ENCODE measurements around the gene TTC31. TPM values are rescaled to one million over a fixed set of nuclear protein-coding genes. Genes with fewer than 3 reads are reported as not detected.

The TTC31 gene
- total RNA-seq, 4 donors from 2014 or later: 16.5 to 27.2 (median 19.5) TPM

DNA sequence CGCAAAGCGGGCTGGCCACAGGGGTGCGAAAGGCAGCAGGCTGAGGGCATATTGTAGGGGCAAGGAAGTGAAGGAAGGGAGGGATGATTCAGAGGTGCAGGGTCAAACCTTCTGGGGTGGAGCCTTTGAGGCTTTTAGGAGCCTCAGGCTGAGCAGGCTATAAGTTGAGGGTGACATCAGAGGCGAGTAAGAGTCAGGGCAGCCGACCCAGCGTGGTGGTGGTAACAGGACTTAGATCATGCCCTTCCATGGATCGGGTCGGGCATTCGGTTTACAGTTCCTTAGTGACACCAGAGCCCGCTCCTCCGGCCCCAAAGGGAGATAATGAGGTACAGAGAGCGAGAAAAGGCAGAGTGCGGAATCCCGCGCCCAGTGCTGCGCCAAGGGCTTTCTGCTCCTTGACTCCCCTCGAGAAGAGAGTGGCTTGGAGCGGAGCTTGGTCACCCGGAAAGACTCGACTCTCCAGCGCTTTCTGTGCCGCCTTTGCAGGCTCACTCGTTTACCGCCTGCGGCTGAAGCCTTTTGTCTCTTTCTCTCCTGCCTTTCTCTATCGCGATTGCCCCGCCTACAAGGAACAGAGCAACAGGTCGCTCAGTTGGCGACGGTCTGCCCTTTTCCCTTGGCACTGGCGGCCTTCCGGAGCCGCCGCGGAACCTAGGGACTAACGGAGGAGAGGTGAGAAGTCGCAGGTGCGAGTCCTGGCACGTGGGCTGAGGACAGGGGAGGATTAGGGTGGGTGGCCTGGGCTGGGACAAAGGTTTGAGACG, 15.8 kb downstream of the TTC31 start:
- Histone ChIP-seq H3K36me3 (peaks cover 0 to 13% of the 10 kb centered on the region in 2 donors), H3K27ac (no peak overlapping the region), H3K4me3 (peak overlapping the region in 1 of 2 donors; percentile 40), H3K9me3 (no peaks in the 10 kb centered on the region), H3K27me3 (peaks cover 72% of the 10 kb centered on the region), H3K4me1 (peaks cover 0 to 47% (median 24%) of the 10 kb centered on the region in 3 donors)
- WGBS, 2 donors (ENCODE audit: low coverage in 1 of 2): 4 to 7% methylated on average over 4 to 8 of the region's 41 CpGs
- TF ChIP-seq, protein P1, sequence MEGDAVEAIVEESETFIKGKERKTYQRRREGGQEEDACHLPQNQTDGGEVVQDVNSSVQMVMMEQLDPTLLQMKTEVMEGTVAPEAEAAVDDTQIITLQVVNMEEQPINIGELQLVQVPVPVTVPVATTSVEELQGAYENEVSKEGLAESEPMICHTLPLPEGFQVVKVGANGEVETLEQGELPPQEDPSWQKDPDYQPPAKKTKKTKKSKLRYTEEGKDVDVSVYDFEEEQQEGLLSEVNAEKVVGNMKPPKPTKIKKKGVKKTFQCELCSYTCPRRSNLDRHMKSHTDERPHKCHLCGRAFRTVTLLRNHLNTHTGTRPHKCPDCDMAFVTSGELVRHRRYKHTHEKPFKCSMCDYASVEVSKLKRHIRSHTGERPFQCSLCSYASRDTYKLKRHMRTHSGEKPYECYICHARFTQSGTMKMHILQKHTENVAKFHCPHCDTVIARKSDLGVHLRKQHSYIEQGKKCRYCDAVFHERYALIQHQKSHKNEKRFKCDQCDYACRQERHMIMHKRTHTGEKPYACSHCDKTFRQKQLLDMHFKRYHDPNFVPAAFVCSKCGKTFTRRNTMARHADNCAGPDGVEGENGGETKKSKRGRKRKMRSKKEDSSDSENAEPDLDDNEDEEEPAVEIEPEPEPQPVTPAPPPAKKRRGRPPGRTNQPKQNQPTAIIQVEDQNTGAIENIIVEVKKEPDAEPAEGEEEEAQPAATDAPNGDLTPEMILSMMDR (IDR thresholded peaks at IDR 0.05): no peak
- TF ChIP-seq EP300 (IDR thresholded peaks at IDR 0.05) (no peak), POLR2AphosphoS5 (IDR thresholded peaks at IDR 0.05) (no peak), POLR2A (IDR thresholded peaks at IDR 0.05) (no peak)
- no peak for ATAC-seq

DNA sequence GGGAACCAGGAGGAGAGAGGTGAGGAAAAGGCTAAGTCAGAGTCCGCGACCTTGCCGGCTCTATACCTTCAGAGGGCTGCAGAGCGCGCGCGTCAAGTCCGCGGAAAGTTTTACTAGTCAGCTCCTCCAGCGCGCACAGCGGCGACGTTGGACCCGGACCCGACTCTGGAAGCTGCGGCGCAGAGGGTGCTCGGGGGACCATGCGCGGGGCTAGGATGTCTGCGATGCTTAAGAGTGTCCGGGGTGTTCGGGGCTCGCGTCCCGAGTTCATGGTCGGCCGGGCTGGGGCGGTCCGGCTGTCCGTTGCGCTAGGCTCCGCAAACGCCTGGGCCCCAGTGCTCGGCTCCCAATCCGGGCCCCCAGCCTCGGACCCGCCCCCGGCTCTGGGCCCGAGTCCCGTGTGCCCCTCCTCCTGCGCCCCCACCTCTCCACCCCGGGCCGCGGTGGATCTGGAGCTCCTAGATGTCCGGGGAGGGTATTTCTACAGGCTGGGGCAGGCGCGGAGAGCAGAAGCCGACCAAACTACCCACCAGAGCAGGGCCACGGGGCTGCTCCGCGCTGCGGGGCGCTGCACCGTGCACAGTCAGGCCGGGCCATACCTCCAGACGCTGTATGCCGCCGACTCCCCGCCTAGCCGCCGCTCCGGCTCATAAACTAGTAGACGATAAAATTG, 16.5 kb downstream of the TTC31 start, which contains the start of gene LBX2:
TSS of gene LBX2 (minus strand) at position 337 of the 673 bp plus-strand sequence. CDS start at position 271, 66 bp downstream.
- H3K4me3 ChIP-seq: peak within 1 kb of the TSS in 1 of 2 donors; percentile 40
- TF ChIP-seq, protein P1 (IDR thresholded peaks at IDR 0.05): no peak
- TF ChIP-seq POLR2AphosphoS5 (IDR thresholded peaks at IDR 0.05) (no peak), POLR2A (IDR thresholded peaks at IDR 0.05) (no peak)
- H3K27me3 ChIP-seq: peaks cover 79% of the 10 kb centered on the region
- H3K27ac ChIP-seq: no peak within 1 kb of the TSS
- H3K9me3 ChIP-seq: no peaks in the 10 kb centered on the region
- H3K4me1 ChIP-seq: peaks cover 0 to 54% (median 24%) of the 10 kb centered on the region in 3 donors
- no peak for ATAC-seq
- WGBS, 2 donors (ENCODE audit: low coverage in 1 of 2): 0% methylated on average over 1 of the region's 65 CpGs; no CpG with 5 or more reads in 1 of the 2 donors
- peaks cover 0 to 8% of the 10 kb centered on the region in 2 donors for H3K36me3 ChIP-seq

DNA sequence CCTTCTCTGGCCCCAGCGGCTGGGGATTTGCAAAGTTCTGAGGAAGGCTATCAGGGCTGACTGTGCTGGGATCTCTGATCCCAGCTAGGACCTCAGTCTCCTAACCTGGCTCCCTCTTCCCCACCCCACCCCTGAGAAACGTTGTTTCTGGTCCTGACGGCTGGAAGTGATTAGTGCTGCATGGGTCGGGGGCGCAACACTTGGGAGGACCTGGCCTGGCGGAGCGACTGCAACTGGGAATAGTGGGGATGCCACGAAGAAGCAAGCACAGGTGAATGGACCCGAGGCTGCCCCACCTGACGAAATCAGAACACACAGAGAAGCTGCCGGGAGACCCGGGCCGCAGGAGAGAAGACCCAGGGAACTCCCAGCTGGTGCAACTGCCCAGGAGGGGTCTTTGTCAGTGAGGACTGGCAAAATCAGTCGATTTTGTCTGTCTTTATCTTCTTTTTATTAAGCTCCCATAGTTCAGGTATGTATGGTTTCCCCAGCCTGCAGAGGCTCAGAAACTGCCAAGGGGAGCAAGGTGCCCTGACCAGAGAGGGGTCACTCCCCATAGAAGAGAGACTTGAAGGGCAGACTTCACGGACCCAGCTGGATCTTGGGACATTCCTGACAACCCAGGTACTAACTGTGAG, 17.2 kb downstream of the TTC31 start:
- TF ChIP-seq POLR2AphosphoS5 (IDR thresholded peaks at IDR 0.05): no peak
- no peak for TF ChIP-seq POLR2A (IDR thresholded peaks at IDR 0.05)
- TF ChIP-seq, protein P1 (IDR thresholded peaks at IDR 0.05): no peak
- TF ChIP-seq EP300 (IDR thresholded peaks at IDR 0.05): no peak
- no peaks in the 10 kb centered on the region for H3K9me3 ChIP-seq
- no peak for ATAC-seq
- WGBS, 2 donors (ENCODE audit: low coverage in 1 of 2): 72 to 93% methylated on average over 3 to 6 of the region's 15 CpGs
- H3K4me1 ChIP-seq: peaks cover 0 to 61% (median 26%) of the 10 kb centered on the region in 3 donors
- H3K4me3 ChIP-seq: no peak overlapping the region
- peaks cover 0 to 8% of the 10 kb centered on the region in 2 donors for H3K36me3 ChIP-seq
- no peak overlapping the region for H3K27ac ChIP-seq
- peaks cover 86% of the 10 kb centered on the region for H3K27me3 ChIP-seq

DNA sequence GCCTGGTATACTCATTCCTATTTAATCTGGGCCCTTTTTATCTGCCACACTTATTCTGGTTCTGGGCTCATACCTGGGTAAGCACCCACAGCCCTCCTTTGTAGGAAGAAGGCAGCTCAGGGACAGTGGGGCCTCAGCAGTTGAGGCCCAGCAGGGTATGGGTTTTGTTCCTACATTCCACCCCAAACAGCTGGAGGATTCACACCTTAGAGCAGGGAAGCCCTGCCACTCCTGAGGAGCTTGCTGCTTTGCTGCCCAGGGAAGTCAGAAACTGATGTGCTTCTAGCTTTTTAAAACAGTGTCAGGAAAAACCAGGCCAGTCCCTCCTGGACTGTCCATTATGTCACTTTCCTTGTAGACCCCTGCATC, 17.7 kb downstream of the TTC31 start:
- Histone ChIP-seq H3K9me3 (no peaks in the 10 kb centered on the region), H3K4me3 (no peak overlapping the region), H3K27me3 (peaks cover 91% of the 10 kb centered on the region), H3K27ac (no peak overlapping the region), H3K4me1 (peaks cover 0 to 66% (median 31%) of the 10 kb centered on the region in 3 donors), H3K36me3 (peaks cover 0 to 13% of the 10 kb centered on the region in 2 donors)
- no peak for TF ChIP-seq EP300 (IDR thresholded peaks at IDR 0.05)
- TF ChIP-seq POLR2A (IDR thresholded peaks at IDR 0.05): no peak
- no peak for TF ChIP-seq POLR2AphosphoS5 (IDR thresholded peaks at IDR 0.05)
- TF ChIP-seq, protein P1 (IDR thresholded peaks at IDR 0.05): no peak
- ATAC-seq: no peak

Measured in gastroesophageal sphincter (tissue), 4 donors.